Body of pancreas (tissue), 4 donors: ENCODE results near the gene EDN1.

Experiments used
- CTCF ChIP-seq, 7 experiments: fragments of 450-650 bp in 4 of 7; fragments of 200-600 bp in 3 of 7; sonication (generic) in 3 of 7; IDR thresholded peaks; one replicate each; pipeline ENCODE4 v1.5.1; 2016 to 2019; ENCODE audit warnings: antibody characterized with exemption in 7 of 7
- POLR2A ChIP-seq, 3 donors: fragments of 450-650 bp; IDR thresholded peaks; one replicate each; pipeline ENCODE4 v1.6.1; 2016; ENCODE audit warnings: antibody characterized with exemption in 3 of 3, mild to moderate bottlenecking in 2 of 3

DNA sequence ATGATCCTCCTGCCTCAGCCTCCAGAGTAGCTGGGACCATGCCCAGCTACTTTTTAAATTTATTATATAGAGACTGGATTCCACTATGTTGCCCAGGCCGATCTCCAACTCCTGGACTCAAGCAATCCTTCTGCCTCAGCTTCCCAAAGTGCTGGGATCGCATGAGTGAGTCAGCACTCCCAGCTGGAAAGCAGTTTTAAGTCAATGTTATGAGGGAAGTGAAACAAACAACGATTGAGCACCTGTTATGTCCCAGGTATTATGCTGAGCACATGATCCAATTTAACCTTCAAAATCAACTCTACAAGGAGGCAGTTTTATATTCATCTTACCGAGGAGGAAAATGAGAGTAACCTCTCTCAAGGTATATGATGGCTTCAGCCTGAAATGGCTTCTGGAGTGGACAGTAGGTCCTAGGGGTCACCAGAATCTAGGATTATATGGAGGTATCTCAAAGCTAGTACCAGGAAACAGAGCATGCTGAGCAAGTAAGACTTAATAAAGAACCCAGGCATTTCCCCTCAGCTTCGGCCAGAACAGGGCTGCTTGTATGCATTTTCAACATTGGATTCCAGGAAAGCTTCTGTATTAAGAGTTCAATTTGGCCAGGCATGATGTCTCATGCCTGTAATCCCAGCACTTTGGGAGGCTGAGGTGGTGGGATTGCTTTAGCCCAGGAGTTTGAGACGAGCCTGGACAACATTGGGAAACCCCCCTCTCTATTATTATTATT is 55.0 kb downstream of the EDN1 start:
- TF ChIP-seq CTCF (IDR thresholded peaks at IDR 0.05) (no peak), POLR2A (IDR thresholded peaks at IDR 0.05) (no peak)
